T follicular helper cell (primary cell): ENCODE results near the gene NLGN1.
"Not testable (repeated sequence)": the region's sequence is repeated elsewhere in the genome, so short reads cannot be mapped to it uniquely, and the experiment has no call there.

ENCODE experiments used
- DNase-seq: peaks from one replicate; pipeline ENCODE4 v3.0.0-alpha.2; 2020; ENCODE audit warnings: low read depth

Gene NLGN1

DNA sequence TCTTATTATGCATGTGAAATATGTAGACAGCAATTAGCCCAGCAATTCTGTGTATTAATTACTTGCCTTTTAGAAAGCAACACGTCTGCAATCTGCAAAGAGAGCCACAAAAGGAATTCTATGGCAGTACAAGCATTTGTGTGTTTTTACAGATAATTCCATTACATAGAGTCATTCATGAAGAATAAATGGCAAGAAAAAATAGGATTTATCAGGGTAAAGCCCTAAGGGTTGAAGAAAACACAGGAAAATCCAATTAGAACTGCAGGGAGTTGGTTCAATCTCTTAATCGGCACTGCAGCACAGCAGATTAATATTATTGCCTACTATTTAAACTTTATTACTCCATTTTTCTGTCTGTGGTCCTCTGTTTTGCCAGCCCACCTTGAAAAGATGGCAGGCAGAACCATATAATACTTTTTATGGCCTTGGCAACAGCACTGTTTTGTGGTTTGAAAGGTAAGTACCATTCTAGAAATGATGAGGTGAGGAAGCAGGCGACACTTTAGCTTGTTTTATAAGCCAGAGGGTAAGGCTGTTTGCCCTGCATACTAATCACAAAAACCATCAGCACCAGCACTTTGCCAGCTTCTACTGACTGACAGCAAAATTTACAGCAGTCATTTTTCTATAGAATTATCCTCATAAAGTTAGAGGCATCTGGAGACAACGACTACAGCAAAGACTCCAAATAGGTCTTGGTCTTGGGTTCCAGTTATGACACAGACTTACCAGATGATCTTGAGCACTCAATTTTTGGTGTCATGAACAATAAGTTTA is 823.4 kb downstream of the NLGN1 start:
- no peak for DNase-seq

- no peak for DNase-seq
Measured at GRCh38 chr3:174223042-174223441, 825.5 kb downstream of the NLGN1 start.

- DNase-seq: no peak
Measured at GRCh38 chr3:174223626-174224025, 826.1 kb downstream of the NLGN1 start.

DNA sequence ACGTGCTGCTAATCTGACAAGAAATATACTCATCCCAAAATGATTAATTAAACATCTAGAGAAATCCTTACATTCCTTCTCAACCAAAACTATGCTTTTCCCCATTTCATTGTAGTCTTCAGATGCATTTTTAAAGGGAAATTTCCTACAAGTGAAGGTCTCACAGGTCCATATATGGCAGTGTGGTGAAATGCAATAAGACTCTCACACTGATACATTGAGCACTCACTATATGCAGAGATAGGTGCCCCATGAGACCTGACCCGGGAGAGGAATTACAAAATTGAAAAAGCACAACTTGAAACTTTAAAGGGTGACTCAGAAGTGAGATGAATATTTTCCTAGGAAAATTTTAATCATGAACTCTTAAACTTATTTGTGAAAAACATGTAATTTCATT is 832.4 kb downstream of the NLGN1 start:
- no peak for DNase-seq

GRCh38 chr3:174232028-174232657 is 834.6 kb downstream of the NLGN1 start:
- DNase-seq: not testable (repeated sequence)

DNA sequence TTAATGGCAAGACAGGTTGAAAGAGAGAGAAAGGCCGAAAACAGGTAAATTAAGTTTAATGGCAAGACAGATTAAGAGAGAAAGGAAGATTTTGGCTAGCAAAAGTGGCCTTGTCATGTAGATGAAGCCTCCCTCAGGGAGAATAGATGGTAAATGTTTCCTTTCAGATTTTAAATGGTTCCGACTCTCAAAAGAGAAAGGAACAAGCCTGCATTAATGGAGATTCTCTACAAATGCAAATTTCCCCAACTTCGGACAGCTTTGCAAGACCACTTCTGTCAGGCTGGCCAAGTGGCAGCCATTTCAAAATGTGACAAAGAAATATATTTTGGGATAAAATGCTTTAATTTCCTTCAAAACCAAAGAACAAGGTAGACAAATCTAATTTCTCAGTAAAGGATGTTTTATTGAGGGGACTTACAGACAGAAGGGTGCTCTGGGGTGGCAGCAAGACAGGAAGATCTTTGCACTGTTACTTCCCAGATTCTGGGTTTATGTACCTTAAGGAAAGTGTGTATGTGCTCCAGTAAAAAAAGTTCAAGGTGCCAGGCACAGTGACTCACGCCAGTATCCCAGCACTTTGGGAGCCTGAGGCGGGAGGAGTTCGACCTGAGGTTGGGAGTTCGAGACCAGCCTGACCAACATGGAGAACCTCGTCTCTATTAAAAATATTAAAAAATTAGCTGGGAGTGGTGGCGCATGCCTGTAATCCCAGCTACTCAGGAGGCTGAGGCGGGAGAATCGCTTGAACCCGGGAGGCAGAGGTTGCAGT is 835.3 kb downstream of the NLGN1 start:
- no peak for DNase-seq

- no peak for DNase-seq
Measured at GRCh38 chr3:174233511-174233910, 836.0 kb downstream of the NLGN1 start.

DNA sequence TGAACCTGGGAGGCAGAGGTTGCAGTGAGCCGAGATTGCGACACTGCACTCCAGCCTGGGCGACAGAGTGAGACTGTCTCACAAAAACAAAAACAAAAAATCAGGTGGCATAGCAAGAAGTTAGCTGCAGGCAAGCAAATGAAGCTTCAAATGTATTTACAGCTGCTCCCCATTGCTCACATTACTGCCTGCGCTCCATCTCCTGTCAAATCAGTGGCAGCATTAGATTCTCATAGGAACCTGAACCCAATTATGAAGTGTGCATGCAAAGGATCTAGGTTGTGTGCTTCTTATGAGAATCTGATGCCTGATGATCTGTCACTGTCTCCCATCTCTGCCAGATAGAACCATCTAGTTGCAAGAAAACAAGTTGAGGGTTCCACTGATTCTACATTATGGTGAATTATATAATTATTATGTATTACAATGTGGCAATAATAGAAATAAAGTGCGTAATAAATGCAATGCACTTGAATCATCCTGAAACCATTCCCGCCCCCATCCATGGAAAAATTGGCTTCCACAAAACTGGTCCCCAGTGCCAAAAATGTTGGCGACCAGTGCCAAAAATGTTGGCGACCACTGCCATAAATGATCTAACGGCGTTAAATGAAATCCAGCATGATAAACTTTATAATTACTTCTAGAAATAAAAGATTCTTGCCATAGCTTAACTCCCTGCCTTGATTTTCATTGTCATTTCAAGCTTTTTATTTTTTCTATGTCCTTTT is 844.9 kb downstream of the NLGN1 start:
- DNase-seq: no peak

DNA sequence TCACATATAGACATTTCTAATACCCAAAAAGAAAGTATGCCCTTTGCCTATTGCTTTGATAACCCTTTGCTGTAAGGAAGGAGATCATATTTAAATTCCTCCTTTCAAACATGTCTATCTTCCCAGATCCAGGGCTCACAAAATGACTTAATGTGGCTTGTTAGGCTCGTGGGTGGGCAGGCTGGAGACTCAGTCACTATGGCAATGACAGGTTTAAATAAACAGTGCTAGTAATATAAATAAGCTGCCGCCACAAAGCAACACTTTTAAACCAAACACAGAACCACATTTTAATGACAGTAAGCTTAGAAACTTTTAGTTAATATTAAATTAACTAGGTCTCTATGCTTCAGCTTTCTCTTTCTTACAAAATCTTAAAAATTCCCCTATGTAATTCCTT is 845.6 kb downstream of the NLGN1 start:
- DNase-seq: no peak

GRCh38 chr3:174247687-174248152 is 850.2 kb downstream of the NLGN1 start:
- no peak for DNase-seq

- DNase-seq: no peak
Measured at GRCh38 chr3:174251681-174252080, 854.1 kb downstream of the NLGN1 start.

DNA sequence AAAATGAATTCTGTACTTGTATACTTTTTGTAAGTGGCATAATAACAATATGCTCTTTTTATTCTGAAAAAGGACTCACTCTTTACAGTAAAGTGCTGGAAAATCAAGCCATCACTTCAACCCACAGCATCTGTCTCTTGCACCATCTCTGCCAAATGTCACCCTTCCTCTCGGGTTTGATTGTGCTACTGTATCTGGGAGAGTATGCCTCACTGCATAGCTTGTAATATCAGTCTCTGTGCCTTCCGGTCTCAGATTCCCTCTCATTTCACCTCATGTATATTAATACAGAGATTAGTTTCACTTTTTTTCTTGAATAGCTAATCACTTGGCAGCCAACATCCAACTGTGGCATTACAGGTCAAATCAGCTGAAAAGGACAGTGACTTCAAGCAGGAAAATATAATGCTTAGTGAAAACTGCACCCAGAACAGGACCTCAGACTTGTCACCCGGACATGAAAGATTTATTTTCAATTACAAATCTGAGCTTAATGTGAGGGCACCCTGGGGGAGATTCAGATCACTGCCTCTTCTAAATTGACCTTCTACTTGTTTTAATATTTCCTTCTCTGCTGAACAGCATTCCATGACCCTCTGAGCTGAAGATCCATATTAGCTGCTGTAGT is 855.8 kb downstream of the NLGN1 start:
- no peak for DNase-seq

DNA sequence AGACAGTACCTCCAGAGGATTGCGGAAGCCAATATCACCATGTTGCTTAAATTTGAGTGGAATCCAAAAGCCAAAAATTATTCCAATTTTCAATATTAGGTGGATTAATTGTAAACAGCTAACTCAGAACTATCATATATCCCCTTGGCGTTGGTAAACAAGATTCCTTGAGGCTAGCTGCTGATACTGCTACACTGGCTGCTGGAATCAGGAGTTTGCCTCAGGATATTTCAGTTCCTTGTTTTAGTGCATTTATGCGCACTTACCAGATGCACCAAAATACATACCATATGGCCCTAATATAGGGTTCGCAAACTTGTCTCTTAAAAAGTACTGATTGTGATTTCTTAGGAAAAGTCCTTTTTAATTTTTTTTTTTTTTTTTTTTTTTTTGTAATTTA is 856.4 kb downstream of the NLGN1 start:
- DNase-seq: no peak

- no peak for DNase-seq
Measured at GRCh38 chr3:174255454-174255853, 857.9 kb downstream of the NLGN1 start.

DNA sequence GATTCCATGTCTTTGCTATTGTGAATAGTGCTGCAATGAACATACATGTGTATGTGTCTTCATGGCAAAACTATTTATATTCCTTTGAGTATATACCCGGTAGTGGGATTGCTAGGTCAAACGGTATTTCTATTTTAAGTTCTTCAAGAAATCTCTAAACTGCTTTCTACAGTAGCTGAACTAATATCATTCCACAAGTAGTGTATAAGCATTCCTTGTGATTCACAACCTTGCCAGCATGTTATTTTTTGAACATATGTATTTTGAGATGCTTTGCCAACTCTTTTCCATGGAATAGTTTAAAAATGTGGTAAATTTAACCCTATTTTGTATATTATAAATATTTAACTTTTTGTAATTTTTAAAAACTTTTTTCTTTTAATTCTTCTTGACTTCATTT is 868.9 kb downstream of the NLGN1 start:
- no peak for DNase-seq

GRCh38 chr3:174268061-174268460 is 870.5 kb downstream of the NLGN1 start:
- DNase-seq: no peak

- no peak for DNase-seq
Measured at GRCh38 chr3:174268586-174268985, 871.0 kb downstream of the NLGN1 start.

- DNase-seq: no peak
Measured at GRCh38 chr3:174270841-174271240, 873.3 kb downstream of the NLGN1 start.

DNA sequence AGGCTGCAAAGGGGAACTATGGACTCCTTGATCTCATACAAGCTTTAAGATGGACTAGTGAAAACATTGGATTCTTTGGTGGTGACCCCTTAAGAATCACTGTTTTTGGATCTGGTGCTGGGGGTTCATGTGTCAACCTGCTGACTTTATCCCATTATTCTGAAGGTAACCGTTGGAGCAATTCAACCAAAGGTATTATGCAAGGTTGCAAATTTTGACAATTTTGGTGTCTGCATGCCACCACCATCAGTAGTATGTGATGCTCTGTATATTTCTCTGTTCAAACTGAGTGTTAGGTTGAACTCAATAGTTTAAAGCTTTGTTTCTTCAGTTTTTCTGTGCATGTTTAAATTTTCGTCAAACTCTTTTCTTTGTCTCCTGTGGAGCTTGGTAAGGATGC is 877.8 kb downstream of the NLGN1 start:
- DNase-seq: no peak

GRCh38 chr3:174276826-174277225 is 879.3 kb downstream of the NLGN1 start:
- no peak for DNase-seq

- no peak for DNase-seq
Measured at GRCh38 chr3:174278094-174278493, 880.5 kb downstream of the NLGN1 start.

DNA sequence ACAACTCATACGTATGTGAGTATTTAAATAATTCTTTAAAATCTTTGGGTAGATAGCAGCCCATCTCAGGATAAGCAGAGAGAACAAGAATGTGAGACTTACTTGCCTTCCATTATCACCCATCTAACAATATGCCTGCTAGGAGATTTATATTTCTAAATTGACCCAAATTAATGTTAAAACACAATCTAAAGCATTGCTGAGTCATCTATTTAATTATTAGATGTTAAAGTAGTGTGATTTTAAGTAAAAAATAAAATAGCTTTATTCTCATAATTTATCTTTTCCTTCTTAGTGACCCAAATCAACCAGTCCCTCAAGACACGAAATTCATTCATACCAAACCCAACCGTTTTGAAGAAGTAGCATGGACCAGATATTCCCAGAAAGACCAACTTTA is 882.6 kb downstream of the NLGN1 start:
- no peak for DNase-seq
